Measurements from ENCODE around the gene CHMP4A.
"Not testable (repeated sequence)": the region's sequence is repeated elsewhere in the genome, so short reads cannot be mapped to it uniquely, and the experiment has no call there.

CHMP4A gene

DNA sequence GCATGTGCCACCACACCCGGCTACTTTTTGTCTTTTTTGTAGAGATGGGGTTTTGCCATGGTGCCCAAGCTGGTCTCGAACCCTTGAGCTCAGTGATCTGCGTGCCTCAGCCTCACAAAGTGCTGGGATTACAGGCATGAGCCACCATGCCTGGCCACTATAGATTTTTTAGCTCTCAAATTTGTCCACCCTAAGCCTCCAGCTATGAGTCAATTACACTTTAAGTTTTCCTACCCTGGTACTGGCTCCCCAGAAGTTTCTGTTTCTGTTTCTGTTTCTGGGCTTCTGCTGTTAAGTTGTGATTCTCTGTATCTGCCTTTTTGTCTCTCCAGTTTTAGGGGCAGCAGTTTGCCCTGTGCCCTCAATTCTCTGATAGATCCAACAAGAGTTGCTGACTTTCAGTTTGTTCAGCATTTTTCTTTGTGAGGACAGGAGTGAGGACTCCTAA lies 33.5 kb upstream of the CHMP4A start:
- DNase-seq (ENCODE audit: low spot score): peak; percentile 72

DNA sequence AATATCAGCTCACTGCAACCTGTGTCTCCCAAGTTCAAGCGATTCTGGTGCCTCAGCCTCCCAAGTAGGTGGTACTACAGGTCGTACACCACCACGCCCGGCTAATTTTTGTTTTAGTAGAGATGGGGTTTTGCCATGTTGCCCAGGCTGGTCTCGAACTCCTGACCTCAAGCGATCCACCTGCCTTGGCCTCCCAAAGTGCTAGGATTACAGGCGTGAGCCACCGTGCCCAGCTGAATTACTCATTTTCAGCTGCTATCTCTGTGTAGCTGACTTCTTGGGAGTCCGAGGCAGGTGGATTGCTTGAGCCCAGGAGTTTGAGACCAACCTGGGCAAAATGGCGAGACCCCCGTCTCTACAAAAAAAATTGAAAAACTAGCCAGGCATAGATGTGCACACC lies 32.1 kb upstream of the CHMP4A start:
- DNase-seq (ENCODE audit: low spot score): not testable (repeated sequence)

DNA sequence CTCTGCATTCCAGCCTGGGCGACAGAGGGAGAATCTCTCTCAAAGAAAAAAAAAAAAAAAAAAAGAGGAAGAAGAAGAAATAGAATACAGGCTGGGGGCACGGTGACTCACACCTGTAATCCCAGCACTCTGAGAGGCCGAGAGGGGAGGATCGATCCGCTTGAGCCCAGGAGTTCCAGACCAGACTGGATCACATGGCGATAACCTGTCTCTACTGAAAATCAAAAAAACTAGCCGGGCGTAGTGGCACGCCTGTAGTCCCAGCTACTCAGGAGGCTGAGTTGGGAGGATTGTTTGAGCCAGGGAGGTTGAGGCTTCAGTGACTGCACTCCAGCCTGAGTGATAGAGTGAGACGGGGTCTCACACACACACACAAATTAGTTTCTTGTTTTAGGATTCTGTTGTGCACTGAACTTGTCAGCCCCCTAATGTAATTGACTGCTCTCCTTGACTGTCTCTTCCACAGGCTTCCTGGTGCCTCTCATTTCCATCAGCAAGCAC lies 30.1 kb upstream of the CHMP4A start:
- no peak for DNase-seq (ENCODE audit: low spot score)

DNA sequence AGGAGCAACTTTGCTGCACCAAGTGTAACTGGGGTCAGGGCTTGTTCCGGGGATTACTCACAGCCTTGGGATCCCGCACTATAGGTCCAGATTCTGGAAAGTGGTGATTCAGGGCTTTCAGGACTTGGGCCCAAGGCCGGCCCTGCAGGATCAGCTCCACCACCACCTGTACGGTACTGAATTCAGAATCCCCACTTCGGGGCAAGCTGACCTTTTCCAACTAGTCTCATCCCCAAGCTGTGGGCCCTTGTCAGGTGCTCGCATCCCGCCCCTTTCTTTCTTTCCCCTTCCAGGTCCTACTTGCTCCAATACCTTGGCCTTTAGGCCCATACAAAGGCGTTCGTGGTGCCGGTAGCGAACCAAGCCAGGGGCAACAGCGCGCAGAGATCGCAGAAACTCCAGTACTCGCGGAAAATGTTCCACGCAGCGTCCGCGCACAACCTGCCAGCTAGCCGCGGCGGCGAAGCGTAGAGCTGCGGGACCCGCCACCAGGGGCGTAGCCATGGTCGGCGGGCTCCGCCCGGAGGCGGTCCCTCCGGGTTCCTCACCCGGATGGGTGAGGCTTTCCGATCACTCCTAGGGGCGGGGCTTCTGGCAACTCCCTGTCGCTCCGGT lies 28.6 kb upstream of the CHMP4A start:
- peak; percentile 91 for DNase-seq (ENCODE audit: low spot score)

DNA sequence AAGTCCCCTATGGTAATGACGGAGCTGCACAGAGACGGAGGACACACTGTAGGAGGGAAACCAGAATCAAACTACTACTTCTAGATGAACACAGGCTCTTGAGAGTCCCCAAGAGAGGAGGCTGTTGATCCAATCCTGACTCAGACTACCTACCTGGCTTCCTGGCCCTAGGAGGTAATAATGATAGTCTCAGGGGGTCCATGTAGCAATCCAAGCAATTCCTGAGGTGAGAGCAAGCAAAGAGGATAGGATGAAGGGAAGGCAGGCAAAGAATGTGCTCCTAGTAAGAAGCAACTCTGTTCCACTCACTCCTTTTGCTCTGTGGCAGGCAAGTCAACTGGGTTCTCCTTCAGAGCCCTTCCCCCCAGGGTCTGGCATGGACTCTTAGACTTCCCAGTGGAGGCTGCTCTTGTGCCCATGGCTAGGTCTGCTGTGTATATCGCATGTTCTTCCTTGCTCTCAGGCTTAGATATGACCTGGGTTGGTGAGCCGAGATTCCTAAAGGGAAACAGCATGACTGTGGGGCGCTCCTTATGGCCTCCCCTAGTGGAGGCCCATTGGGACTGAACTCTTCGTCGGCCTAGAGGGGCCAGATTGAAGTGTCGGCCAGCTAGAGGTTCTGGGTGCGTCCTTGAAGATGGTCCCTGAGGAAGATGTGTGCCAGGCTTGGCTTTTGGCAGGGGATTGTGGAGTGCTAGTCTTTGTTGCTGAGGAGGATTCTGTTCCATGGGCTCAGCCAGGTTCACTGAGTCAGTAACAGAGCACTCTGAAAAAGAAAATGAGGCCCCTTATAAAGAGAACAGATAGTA lies 27.0 kb upstream of the CHMP4A start:
- no peak for DNase-seq (ENCODE audit: low spot score)

DNA sequence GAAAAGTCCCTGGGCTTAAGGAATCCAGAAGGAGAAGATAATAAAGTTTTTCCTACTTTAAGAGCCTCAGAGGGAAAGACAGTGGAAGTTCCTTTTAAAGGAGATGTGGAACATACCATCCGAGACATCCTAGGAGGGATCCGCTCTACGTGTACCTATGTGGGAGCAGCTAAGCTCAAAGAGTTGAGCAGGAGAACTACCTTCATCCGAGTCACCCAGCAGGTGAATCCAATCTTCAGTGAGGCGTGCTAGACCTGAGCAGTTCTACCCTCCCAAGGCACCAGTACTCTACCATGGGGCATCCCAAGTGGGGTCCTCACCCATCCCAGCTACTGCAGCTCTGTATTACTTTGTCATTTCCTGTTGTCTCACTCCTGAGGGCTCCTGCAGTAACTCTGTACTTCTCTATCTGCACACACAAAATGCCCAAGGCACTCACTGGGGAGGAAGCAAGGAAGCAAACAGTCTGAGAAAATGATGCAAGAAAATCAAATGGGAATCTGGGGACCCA lies 25.3 kb upstream of the CHMP4A start:
- DNase-seq (ENCODE audit: low spot score): no peak

DNA sequence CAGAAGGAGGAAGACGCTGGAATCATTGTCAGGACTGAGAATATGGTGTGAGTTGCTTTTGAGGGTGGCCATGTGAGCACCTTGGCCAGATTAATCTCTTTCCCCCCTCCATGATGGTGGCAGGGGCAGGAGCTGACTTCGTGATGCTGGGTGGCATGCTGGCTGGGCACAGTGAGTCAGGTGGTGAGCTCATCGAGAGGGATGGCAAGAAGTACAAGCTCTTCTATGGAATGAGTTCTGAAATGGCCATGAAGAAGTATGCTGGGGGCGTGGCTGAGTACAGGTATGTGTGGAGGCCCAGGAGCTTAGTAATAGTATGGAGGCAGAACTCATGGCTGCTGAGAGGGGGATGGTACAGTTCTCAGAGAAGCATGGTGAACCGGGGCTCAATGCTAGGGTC lies 24.8 kb upstream of the CHMP4A start:
- DNase-seq (ENCODE audit: low spot score): no peak

DNA sequence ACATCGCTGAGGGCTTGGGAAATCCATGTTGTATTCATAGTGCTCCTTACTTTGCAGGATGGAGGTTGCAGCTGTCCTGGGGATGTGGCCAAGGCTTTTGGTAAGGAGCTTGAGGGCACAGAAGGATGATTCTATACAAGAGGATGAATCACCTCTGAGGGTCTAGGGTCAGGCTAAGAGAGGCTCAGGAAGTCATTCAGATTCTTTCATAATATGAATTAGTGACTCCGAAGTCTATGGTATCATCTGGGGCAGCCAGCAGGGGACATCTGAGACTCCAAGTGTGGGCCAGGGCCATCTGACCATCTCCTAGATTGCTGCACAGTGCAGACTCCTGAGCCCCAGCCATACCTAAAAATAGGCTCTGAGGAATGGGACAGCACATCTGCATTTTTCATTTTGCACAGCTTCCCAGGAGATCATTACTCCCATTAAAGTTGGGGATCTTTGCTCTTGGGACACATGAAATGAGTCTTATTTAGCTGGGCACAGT lies 24.2 kb upstream of the CHMP4A start:
- no peak for DNase-seq (ENCODE audit: low spot score)

DNA sequence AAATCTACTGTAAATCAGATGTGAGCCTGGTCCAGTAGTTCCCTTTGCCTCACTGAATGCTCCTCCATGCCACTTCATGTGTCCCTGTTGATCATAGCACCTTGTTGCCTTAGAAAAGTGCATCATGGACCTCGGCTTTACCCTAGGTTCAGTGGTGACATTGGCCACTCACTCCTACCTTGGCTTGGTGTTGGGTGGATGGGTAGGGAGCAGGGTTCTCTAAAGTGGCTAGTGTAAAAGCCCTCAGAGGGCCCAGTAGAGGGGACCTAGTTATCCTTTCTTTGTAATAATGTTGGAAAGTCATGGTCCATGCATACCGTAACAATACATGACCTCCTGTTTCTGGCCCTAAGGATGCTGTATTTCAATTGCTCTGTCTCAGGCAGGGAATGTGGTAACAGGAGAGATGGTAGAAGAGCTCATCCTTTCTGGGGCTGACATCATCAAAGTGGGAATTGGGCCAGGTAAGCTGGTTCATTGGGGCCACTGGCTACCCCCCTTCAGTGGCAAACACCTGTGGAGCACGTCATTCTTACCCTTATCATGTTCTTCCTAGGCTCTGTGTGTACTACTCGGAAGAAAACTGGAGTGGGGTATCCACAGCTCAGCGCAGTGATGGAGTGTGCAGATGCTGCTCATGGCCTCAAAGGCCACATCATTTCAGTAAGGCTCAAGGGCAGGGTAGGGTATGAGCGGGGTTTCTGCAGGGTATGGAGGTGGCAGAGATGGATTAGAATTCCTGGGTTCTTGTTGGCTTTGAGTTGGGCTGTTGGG lies 23.6 kb upstream of the CHMP4A start:
- no peak for DNase-seq (ENCODE audit: low spot score)

DNA sequence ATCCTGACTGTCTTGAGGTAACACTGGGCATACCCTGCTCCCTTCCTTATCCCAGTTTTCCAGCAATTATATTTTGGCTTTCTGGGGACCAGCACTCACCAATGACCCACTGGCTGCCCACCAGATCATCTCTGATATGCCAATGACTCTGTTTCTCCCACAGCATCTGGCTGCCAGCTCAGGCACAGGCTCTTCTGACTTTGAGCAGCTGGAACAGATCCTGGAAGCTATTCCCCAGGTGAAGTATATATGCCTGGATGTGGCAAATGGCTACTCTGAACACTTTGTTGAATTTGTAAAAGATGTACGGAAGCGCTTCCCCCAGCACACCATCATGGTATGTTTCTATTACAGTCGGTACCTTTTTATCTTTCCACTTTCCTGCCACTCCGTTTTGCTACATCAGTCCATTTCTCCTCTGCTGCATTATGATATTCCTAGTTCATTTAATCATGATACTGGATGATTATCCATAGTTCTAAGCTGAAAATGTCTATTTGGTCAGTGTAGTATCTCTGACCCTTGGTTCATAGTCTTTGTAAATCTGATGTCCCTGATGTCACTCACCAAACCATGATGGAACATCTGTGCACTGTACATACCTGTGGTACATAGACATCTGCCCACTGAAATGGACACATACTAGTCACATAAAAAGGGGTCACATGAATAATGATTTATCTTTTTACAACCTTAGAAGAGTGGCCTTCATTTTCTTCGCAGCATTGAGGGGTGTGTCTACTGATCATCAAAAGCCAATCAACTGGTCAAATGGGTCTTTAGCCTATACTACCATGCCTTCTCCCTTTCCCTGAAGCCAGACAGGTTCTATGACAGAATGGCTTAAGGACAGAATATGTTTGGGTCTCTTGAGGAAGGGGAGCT lies 22.8 kb upstream of the CHMP4A start:
- no peak for DNase-seq (ENCODE audit: low spot score)

DNA sequence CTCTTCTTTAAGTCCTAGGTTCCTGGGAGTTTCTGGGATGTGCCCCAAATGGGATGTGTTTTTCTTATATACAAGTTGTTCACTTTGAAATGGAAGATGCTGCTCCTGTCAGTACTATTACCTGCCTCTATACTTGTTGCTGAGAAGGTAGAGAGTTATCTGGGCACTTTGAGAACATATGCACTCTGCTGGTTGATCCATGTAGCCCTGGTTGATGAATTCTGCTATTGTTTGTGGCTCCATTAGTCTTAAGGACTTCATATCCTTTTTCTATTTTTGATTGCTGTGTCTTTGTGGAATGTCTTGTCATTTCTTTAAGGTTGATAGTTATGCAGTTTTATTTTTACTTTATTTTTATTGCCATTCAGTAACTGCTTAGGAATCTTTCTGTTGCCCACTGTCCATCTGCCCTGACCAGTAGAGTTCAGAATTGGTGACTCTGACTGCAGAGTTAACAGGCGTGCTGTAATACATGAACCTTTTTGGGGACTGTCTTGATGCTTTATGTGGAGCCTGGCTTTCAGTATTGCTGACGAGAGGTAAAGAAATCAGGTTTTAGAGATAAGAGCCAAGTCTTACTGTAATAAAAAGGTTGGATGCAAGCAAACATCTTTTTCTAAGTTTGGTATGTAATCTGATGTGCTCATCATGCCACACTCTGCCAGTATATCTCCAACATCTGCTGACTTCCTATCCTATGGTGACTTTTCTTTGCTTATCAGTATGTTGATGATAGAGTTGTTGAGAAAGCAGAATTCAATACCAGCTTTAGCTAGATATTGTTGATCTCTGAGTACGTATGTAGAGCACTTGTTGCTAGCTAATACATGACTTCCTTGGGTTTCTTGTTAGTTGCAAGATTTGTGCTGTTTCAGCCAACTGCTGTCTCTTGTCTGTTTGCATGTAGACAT lies 21.1 kb upstream of the CHMP4A start:
- DNase-seq (ENCODE audit: low spot score): no peak

DNA sequence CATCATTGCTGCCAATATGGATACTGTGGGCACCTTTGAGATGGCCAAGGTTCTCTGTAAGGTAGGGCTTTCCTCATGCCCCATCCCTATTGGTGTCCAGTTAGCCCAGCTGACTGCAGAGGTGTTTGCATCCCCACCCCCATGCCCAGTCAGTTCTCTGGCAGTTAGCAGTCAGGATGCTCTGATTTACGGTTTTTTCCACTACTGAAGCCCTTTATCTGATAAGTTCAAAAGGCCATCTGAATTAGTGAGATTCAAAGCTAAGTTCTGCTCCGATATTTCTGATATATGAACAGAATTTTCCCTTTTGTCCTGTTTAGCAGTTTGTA lies 20.2 kb upstream of the CHMP4A start:
- no peak for DNase-seq (ENCODE audit: low spot score)

DNA sequence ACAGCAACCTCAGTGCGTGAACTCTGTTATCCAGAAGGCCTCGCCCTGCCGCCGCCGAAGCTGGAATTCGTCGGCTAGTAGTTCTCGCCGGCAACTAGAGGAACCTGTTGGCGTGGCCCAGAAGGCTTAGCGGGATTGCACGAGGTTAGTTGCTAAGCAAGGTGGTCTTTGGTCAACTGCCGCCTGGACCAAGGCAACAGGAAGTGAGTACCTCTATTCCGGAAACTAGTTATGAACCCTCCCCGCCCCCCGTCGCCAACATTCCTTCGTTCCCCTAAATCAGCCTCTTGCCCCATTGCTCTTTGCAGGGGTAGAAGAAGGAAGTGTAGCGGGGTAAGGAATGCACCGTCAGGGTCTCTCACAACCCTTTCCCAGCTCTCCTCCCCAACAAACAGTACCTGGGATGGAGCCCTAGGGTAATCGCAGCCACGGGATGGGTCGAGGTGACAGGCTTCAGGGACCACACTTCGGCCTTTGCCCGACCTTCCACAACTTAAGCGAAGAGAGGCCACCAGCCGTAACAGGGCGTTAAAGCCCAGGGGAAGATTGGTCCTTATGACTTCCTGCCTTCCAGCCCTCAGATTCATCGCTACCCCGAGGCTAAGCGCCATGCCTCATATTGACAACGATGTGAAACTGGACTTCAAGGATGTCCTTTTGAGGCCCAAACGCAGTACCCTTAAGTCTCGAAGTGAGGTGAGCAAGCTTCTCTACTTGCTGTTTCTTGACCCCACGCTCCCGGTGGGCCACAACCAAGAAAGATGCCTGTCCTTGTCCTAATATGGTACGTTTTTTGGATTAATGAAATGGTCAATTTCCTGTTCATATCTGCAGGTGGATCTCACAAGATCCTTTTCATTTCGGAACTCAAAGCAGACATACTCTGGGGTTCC lies 19.6 kb upstream of the CHMP4A start, which contains the start of gene GMPR2:
TSS of gene GMPR2 (plus strand) at position 285 of the 893 bp plus-strand sequence. CDS start at position 610, 325 bp downstream.
- no peak for DNase-seq (ENCODE audit: low spot score)

DNA sequence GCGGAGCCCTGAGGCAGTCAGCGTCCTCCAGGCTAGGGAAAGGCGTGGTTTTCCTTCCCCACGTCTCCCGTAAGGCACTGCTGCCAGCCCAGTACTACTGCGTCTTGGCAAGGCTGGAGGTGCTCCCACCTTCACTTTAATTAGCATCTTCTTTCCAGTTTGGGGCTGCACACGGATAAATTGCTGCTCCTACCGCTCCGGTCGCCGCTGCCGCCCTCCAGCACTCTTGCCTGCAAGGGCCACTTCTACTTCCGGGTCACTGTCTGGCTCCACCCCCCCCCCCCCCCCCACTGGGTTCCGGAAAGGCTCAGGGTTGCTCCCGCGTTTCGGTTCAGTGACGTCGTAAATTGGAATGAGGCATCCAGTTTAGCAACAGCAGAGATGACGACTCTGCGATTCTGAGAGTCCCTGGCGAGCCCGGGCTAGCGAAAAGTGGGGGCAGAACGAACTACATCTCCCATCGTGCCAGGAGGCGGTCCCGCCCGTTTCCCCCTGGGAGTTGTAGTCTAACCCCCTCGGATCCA lies 18.9 kb upstream of the CHMP4A start, which contains the start of gene NEDD8:
TSS of gene NEDD8 (minus strand) at position 247 of the 524 bp plus-strand sequence. CDS start at position 147, 100 bp downstream.
- DNase-seq (ENCODE audit: low spot score): peak; percentile 88

DNA sequence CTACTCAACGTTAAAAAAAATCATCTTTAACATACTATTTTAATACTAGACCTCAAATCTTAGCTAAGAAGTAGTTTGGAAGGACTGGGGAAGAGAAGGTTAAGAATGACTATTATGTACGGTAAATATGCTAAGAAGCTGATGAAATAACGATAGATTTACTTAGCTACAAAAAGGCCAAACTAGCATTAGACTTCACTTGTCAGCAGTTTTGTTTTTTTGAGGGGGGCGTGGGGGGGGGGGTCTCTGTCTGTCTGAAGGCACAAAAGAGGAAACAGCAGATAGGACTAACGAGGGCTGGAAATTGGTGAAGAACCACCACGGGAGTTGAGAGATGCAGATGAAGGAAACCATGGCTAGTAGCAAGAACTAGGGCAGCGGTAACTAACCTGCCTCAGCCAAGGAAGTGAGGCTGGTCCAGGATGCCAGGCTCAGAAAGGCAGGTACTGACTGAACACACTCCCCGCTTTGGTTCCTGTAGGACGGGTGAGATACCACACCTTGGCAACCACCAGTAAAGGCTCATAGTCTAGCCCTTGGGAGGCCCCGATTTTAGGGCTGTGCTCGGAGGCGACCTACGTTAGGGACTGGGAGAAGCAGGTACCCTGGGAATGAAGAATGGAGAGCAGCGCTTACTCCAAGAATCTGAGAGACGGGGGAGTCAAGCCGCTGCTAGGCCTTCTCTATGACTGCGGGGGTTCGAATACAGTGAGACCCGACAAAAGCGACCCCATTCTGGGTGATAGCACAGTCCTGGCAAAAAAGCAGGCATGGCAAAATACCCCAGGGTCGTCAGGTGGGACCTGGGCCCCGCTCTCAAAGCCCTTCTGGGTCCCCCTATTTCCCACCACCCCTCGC lies 18.2 kb upstream of the CHMP4A start:
- DNase-seq (ENCODE audit: low spot score): no peak

DNA sequence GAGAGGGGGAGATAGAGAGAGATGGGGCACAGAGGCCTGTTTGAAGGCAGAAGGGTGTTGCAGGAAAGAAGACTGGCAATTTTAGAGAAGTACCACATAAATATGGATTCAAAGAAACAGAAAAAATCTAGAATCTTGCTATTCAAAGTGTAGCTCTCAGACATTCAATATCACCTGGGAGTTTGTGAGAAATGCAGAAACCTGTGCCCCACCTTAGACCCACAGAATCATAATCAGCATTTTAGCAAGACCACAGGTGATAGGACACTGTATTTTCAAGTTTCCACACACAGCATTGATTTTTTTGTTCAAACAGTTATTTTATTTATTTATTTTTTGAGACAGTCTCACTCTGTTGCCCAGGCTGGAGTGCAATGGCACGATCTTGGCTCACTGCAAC lies 15.6 kb upstream of the CHMP4A start:
- DNase-seq (ENCODE audit: low spot score): no peak

DNA sequence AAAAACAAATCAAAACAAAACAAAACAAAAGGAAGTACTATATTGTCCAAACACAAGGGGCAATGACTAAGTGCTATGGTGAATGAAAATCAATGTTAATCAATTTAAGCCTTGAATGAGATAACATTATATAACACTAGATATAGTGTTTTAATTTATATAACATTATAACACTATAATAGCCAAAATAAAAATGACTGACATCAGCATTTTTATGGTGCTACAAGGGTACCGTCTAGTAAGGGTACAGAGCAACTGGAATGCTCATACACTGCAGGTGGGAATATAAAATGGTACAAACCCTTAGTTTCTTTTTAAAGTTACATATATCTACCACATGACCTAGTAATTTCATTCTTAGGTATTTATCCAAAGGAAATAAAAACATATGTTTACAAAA lies 13.2 kb upstream of the CHMP4A start:
- DNase-seq (ENCODE audit: low spot score): no peak

DNA sequence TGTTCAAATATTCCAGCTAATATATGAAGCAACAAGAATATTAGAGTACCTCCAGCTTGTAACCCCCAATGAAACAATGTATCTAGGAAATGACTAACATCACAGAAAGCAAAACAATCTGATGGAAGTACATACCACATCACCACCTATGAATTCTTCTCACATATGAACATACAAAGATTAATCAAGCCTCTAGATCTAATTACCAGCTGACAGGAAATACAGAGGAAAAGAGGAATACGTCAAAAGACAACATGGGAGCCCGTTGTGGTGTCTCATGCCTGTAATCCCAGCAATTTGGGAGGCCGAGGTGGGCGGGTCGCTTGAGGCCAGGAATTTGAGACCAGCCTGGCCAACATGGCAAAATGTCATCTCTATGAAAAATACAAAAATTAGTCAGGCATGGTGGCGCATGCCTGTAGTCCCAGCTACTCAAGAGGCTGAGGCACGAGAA lies 11.4 kb upstream of the CHMP4A start:
- DNase-seq (ENCODE audit: low spot score): no peak
